ENCODE measurements around the gene GGT6.
"Not testable (repeated sequence)": the region's sequence is repeated elsewhere in the genome, so short reads cannot be mapped to it uniquely, and the experiment has no call there.

DNA sequence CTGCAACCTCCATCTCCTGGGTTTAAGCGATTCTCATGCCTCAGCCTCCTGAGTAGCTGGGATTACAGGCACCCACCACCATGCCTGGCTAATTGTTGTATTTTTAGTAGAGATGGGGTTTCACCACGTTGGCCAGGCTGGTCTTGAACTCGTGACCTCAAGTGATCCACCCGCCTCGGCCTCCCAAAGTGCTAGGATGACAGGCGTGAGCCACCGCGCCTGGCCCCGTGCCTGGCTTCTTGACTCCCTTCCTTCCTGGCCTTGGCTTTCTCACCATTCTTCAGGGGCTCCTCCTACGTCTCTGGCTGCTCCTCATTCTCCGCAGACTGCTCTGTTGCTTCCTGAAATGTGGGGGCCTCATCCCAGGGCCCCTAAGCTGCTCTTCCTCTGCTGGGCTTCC lies 29.7 kb upstream of the GGT6 start:
- TF ChIP-seq, protein P1, sequence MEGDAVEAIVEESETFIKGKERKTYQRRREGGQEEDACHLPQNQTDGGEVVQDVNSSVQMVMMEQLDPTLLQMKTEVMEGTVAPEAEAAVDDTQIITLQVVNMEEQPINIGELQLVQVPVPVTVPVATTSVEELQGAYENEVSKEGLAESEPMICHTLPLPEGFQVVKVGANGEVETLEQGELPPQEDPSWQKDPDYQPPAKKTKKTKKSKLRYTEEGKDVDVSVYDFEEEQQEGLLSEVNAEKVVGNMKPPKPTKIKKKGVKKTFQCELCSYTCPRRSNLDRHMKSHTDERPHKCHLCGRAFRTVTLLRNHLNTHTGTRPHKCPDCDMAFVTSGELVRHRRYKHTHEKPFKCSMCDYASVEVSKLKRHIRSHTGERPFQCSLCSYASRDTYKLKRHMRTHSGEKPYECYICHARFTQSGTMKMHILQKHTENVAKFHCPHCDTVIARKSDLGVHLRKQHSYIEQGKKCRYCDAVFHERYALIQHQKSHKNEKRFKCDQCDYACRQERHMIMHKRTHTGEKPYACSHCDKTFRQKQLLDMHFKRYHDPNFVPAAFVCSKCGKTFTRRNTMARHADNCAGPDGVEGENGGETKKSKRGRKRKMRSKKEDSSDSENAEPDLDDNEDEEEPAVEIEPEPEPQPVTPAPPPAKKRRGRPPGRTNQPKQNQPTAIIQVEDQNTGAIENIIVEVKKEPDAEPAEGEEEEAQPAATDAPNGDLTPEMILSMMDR (IDR thresholded peaks at IDR 0.05; ENCODE audit: low read depth, low read length), result not testable (repeated sequence)
- not testable (repeated sequence) for TF ChIP-seq EZH2phosphoT487 (IDR thresholded peaks at IDR 0.05; ENCODE audit: low read depth)

Data from OCI-LY3 (cell line).